GM19468 (cell line): ENCODE measurements around the gene GGTLC1.
"Not testable (repeated sequence)": the region's sequence is repeated elsewhere in the genome, so short reads cannot be mapped to it uniquely, and the experiment has no call there.

Experiments used
- ATAC-seq: cut with Tn5 transposase; IDR thresholded peaks from one replicate; pipeline ENCODE4 v1.9.1; 2021; ENCODE audit warnings: mild to moderate bottlenecking, moderate library complexity, moderate number of reproducible peaks; ENCODE audit not compliant: unreplicated experiment; ENCODE audit errors: extremely low read depth

Gene GGTLC1

GRCh38 chr20:23995905-23996666 is 7.5 kb upstream of the GGTLC1 start:
- ATAC-seq, result peak; percentile 32

DNA sequence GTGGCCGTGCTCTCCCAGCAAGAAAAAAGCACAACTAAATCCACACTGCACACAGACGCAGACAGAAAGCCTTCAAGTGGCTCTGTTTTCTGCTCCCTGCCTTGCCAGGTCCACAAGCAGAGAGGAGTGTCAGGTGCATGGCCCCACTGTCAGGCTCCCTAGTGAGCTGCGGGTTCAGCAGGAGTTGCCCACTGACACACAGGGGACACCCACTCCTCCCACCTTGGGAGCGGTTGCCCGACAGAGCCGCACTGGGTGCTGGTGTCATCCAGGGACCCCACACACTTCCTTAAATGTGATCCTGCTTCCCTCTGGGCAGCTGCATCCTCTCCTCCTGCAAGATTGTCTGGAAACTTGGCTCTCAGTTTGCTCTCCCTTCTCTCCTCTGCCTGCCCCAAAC is 6.7 kb upstream of the GGTLC1 start:
- not testable (repeated sequence) for ATAC-seq

GRCh38 chr20:23994001-23994633 is 5.5 kb upstream of the GGTLC1 start:
- not testable (repeated sequence) for ATAC-seq

GRCh38 chr20:23993440-23993839 is 4.9 kb upstream of the GGTLC1 start:
- not testable (repeated sequence) for ATAC-seq

DNA sequence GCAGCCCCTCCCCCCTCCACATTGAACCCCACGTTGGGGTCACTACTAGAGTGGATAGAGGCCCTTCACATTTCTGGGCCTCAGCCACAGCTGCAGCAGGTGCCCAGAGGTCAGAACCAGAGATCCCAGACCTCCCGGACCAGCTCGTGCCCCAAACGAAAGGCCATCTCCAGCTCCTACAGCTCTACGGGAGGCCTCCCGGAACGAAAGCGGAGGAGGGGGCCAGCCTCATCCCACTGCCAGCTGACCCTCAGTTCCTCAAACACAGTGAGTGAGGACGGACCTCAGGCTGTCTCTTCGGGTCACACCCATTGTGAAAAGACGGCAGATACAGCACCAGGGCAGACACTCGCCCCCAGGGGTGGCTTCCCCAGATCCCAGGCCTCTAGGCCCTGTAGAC is 1.7 kb upstream of the GGTLC1 start:
- ATAC-seq, result not testable (repeated sequence)

DNA sequence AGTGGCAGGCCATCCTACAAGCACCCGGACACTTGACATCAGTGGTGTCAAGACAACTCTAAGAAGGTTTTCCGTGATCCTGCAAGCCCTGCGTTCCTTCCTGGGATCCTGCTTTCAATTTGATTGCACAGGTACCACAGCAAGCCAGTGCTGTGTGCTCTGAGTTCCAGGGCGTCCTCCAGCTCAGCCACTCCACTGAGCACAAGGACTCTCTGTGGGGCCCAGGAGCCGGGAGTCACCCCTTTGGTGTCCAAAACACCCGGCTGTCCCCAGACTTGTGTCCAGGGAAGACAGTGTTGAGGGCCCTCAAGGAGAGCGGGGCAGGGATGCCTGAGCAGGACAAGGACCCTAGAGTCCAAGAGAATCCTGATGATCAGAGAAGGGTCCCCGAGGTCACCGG is 387 bp upstream of the GGTLC1 start:
- not testable (repeated sequence) for ATAC-seq

- ATAC-seq, result not testable (repeated sequence)
Observed at GRCh38 chr20:23986716-23987115, 1.9 kb downstream of the GGTLC1 start.

DNA sequence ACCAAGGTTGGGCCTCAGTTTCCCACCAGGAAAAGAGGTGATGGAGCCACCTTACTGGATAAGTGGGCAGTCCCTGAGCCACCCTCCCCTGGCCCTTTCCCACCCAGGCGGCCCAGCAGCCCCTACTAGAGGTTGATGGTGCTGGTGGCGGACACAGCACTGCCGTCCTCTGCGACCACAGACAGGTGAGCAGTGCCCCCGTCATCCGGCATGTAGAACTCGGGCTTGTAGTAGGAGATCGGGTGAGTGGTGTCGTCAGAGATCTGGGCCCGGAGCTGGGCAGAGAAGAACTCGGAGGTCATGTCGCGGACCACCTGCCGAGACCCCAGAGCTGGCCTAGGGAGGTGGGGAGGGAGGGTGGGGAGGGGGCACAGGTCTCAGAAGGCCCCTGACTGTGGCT is 2.3 kb downstream of the GGTLC1 start:
- not testable (repeated sequence) for ATAC-seq

DNA sequence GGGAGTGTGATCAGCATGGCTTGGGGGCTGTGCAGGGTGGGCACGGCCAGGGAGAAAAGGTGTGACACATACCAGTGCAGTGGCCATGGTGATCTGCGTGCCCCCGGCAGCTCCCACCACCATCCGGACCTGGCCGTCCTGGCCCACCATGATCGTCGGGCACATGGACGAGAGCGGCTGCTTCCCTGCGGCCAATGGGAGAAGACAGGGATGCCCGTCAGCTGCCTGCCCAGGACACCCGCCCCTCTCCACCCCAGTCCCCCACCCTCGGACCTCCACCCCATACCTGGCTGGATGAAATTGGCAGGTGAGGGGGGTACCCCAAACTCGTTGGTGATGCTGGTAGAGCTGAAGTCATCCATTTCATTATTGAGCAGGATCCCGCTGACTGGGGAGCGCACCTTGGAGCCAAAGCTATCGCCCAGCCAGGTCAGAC is 2.8 kb downstream of the GGTLC1 start:
- ATAC-seq, result not testable (repeated sequence)

GRCh38 chr20:23985066-23985789 is 3.4 kb downstream of the GGTLC1 start:
- ATAC-seq, result not testable (repeated sequence)

DNA sequence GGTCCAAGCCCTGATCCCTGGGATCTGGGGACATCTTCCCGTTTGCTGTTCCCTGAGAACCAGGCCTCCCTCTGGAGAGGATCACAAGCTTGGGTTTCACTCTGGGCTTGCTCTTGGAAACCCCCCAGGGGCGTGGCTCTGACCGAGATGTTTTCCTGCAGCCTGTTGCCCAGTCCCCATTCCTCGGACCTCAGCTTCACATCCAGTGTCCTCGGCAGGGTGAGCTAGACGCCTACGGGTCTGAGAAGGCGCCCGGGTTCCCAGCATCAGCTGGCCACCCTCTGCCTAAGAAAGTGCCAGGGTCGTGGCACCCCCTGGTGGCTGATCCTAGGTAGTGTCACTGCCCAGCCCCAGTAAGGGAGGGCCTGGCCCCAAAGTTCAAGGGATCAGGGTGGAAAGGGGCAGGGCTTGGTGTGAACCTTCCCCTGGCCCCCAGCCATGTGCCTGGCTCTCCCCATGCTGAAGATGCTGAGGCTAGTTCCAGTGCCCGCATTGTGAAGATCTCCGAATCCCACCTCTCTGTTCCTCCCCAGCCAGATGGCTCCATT is 4.0 kb downstream of the GGTLC1 start:
- ATAC-seq, result not testable (repeated sequence)

DNA sequence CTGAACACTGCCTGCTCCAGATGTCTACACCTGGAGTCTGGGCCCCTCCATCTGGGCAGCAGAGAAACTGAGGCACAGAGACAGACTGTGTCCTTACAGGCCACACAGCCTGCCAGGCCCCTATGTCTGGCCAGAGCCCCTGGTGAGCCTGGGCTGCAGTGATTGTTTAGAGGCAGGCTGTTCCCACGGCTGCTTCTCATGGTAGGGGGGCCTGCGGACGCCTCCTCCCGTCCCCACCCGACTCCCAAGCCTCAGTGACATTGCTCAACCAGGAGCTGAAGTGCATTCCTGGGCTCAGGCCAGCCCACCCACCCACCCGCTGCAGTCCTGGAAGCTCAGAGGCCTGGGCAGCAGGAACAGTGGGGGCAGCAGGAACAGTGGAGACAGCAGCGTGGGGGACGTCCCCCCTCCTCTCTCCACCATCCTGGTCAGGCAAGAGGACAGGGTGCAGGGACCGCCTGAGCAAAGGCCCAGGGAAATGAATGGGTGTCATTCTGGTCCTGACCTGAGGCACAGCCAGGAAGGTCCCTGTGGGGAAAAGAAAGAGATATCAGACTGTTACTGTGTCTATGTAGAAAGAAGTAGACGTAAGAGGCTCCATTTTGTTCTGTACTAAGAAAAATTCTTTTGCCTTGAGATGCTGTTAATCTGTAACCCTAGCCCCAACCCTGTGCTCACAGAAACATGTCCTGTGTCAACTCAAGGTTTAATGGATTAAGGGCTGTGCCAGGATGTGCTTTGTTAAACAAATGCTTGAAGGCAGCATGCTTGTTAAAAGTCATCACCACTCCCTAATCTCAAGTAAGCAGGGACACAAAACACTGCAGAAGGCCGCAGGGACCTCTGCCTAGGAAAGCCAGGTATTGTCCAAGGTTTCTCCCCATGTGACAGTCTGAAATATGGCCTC is 6.2 kb downstream of the GGTLC1 start:
- not testable (repeated sequence) for ATAC-seq

DNA sequence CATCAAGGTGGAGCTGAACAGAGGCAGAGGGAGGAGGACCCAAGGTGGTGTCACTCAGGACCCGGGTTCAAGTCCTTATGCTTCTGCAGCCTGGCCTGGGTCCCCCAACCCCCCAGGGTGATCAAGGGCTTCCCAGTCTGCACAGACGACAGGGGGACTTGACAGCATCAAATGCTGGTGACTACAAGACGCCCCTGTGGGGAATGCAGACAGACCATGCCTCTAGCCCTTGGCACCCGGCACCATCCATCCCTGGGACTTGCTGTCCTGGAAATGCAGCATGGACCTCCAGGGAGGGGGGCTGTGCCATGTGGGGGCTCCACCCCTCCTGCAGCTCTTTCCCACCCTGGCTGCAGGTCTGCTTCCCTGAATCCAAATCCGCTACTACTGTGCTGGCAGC is 7.1 kb downstream of the GGTLC1 start:
- not testable (repeated sequence) for ATAC-seq

DNA sequence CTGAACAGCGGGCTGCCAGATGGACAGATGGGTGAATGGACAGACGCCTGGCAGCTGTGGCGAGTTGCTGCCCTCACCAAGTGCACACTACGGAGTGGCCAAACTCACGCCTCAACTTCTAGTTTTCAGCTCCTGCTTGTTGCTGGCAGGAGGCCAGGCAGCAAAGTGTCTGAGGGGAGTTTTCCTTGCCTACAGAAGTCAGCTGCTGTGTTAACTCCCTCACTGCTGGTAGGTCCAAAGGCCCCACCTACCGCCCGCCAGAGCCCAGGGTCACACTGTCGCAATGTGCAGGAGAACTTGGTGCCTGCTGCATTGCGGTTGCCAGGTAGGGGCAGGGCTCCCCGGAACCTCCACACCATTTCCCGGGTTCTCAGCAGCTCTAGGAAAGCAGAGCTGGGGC is 7.6 kb downstream of the GGTLC1 start:
- not testable (repeated sequence) for ATAC-seq

DNA sequence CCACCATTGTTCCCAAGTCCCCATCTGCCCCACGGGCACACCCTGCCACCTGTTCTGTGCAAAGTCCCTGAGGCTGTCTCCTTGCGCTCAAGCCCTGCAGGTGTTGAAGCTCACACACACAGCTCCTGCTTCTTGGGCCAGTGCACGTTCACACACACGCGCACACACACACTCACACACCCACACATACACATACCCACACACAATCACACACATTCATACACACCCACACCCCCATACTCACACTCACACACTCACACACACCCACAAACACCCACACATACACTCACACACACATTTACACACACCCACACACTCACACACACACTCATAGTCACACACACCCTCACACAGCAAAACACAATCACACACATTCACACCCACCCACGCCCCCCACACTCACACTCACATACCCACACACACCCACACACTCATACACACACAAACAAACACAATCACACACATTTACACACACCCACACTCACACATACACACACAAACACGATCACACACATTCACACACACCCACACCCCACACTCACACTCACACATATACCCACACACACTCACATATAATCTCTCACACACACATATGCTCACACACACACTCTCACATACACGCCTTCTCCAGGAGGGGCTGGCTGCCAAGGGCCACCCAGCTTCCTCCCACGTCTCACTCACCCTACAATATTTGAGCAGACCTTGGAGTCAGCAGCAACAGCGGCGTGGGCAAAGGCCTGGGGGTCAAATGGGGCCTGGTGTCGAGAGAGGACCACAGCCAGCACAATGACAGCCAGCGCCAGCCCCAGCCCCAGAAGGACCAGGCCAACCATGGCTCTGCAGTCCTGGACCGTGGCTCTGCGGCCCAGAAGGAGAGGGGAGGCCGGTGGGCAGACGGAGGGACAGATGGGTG is 8.4 kb downstream of the GGTLC1 start:
- not testable (repeated sequence) for ATAC-seq

GRCh38 chr20:23979380-23979779 is 9.2 kb downstream of the GGTLC1 start:
- ATAC-seq, result not testable (repeated sequence)

DNA sequence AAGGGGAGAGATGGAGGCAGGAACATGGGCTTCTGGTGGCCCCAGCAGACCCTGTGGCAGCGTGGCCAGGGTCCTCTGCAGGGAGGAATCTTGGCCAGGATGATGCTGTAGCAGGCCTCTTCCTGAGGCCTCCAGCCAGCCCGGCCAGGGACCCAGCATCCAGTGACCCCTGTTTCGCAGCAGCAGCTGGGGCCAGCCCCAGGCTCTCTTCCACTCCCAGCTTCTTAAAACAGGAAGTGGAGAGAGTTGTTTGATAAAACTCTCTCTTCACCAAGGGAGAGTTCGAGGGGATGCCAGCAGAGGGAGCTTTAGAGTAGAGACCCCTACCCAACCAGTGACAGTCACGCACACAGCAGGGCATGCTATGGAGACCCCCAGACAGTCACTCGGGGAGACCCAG is 10.1 kb downstream of the GGTLC1 start:
- ATAC-seq, result not testable (repeated sequence)

GRCh38 chr20:23974966-23975365 is 13.6 kb downstream of the GGTLC1 start:
- no peak for ATAC-seq

GRCh38 chr20:23971310-23971709 is 17.3 kb downstream of the GGTLC1 start:
- no peak for ATAC-seq
